Activated naive CD4-positive, alpha-beta T cell treated with anti-CD3 and anti-CD28 coated beads, Interleukin-2, amount 10 ng/mL, durations not matched to agents 5 hours and 36 hours (primary cell): Measurements from ENCODE around the gene TTC14. TPM values are rescaled to one million over a fixed set of nuclear protein-coding genes. Genes with fewer than 3 reads are reported as not detected.

Experiments
- total RNA-seq, 2 experiments: library from RNA; stranded (reverse); gene quantifications; one replicate each; pipeline ENCODE4 v1.2.3, GENCODE V29; 2021

The TTC14 gene, protein sequence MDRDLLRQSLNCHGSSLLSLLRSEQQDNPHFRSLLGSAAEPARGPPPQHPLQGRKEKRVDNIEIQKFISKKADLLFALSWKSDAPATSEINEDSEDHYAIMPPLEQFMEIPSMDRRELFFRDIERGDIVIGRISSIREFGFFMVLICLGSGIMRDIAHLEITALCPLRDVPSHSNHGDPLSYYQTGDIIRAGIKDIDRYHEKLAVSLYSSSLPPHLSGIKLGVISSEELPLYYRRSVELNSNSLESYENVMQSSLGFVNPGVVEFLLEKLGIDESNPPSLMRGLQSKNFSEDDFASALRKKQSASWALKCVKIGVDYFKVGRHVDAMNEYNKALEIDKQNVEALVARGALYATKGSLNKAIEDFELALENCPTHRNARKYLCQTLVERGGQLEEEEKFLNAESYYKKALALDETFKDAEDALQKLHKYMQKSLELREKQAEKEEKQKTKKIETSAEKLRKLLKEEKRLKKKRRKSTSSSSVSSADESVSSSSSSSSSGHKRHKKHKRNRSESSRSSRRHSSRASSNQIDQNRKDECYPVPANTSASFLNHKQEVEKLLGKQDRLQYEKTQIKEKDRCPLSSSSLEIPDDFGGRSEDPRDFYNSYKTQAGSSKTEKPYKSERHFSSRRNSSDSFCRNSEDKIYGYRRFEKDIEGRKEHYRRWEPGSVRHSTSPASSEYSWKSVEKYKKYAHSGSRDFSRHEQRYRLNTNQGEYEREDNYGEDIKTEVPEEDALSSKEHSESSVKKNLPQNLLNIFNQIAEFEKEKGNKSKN
- 10 to 100 TPM; 75.0 to 78.1 TPM for total RNA-seq

DNA sequence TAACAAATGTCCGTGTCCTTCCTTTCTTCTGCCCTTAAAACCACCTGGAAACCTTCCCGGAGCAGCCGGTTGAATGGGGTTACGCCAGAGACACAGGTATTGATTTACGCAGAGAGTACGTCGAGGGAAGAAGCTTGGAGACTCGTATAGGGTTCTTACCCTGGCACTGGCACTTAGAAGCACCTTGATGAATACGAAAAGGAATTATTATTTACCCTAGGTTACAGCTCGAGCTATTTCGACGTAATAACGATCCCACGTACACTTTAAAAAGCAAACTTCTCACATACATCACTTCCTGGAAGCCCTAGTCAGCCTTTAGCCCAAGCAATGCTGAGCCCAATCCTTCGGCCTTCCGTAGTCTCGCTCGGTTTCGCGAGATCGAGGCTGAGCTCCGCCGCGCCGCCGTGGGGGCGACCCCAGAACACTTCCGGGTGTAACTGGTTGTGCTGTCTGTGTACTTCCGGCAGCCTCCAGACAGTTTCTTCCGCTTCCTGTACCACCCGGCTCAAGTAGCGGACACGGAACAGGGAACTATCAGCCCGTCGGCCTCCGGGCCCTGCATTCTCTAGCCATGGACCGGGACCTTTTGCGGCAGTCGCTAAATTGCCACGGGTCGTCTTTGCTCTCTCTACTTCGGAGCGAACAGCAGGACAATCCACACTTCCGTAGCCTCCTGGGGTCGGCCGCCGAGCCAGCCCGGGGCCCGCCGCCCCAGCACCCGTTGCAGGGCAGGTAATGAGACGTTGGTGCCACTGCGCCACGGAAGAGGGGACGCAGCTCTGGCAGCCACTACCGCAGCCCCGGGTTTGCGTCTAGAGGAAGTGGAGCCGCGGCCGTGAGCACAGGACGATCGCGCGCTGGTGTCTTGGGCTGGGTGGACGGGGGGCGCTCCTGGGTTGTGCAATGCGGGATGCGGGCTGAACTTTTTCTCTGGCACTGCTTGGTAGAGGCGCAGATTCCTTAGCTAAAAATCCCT lies at the start of gene TTC14:
Gene TTC14 (plus strand): TSS at position 476 of the 979 bp plus-strand sequence. CDS start 99 bp downstream, at position 575.

Other genes with a start within 250 kb of the TTC14 start
- gene CCDC39, start 77.3 kb downstream of the TTC14 start, total RNA-seq, result not detected